Measurements from ENCODE around the gene SLC45A1.

SLC45A1 gene

DNA sequence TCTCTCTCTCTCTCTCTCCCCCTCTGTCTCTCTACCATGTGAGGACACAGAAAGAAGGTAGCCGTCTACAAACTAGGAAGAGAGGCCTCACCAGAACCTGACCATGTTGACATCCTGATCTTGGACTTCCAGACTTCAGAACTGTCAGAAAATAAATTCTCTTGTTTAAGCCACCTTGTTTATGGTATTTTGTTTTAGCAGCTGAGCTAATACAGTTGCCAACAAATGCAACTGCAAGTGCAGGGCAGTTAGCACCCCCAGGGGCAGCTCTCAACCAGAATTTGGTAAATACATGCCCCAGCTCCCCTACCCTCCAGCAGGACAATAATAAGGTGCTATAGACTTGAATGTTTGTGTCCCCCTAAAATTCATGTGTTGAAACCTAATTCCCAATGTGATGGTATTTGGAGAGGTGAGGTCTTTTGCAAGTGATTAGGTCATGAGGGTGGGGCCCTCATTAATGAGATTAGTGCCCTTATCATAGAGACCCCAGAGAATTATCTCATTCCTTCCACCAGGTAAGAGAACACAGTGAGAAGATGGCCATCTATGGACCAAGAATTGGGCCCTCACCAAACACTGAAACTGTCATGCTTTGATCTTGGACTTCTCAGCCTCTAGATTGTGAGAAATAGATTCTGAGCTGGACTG, 6.7 kb upstream of the SLC45A1 start:
- Histone ChIP-seq H4K12ac (ENCODE audit: low read depth, low read length) (no peak overlapping the region), H2AFZ (ENCODE audit: insufficient read depth, low read length, poor library complexity) (no peak overlapping the region), H3K36me3 (ENCODE audit: control insufficient read depth in 1 of 2, insufficient read depth in 2 of 2, low read length in 2 of 2) (no peaks in the 10 kb centered on the region), H3K4me2 (ENCODE audit: low read length) (no peak overlapping the region), H3K9me3 (ENCODE audit: insufficient read depth, low read depth, low read length) (no peaks in the 10 kb centered on the region), H3K4me3 (ENCODE audit: low read depth, low read length) (no peak overlapping the region), H3K4ac (ENCODE audit: low read depth, low read length) (no peak overlapping the region), H3K79me2 (ENCODE audit: control insufficient read depth, insufficient read depth, low read length, poor library complexity) (peaks cover 6% of the 10 kb centered on the region), H2BK120ac (ENCODE audit: insufficient read depth, low read length, poor library complexity) (no peak overlapping the region), H2AK5ac (ENCODE audit: low read length) (no peak overlapping the region), H4K91ac (ENCODE audit: low read depth, low read length) (no peak overlapping the region), H2BK5ac (ENCODE audit: low read depth, low read length, poor library complexity) (no peak overlapping the region), H3K18ac (ENCODE audit: low read length) (no peak overlapping the region), H4K8ac (ENCODE audit: low read depth, low read length) (no peak overlapping the region), H3K27ac (ENCODE audit: low read depth, low read length) (no peak overlapping the region), H2BK12ac (ENCODE audit: low read length) (no peak overlapping the region), H3K27me3 (ENCODE audit: insufficient read depth, low read length) (no peaks in the 10 kb centered on the region), H3K14ac (ENCODE audit: low read length) (no peak overlapping the region), H3K79me1 (ENCODE audit: low read length) (peaks cover 23% of the 10 kb centered on the region), H3K4me1 (ENCODE audit: control insufficient read depth in 1 of 2, insufficient read depth in 2 of 2, low read length in 2 of 2) (peaks cover 15 to 16% of the 10 kb centered on the region in 2 experiments), H3K9ac (ENCODE audit: low read length) (no peak overlapping the region), H3K23ac (ENCODE audit: low read length) (no peak overlapping the region)
- no CpG with 5 or more reads among the region's 1 CpG for WGBS (ENCODE audit: extremely low coverage, insufficient coverage, insufficient read length)
- DNase-seq: no peak

DNA sequence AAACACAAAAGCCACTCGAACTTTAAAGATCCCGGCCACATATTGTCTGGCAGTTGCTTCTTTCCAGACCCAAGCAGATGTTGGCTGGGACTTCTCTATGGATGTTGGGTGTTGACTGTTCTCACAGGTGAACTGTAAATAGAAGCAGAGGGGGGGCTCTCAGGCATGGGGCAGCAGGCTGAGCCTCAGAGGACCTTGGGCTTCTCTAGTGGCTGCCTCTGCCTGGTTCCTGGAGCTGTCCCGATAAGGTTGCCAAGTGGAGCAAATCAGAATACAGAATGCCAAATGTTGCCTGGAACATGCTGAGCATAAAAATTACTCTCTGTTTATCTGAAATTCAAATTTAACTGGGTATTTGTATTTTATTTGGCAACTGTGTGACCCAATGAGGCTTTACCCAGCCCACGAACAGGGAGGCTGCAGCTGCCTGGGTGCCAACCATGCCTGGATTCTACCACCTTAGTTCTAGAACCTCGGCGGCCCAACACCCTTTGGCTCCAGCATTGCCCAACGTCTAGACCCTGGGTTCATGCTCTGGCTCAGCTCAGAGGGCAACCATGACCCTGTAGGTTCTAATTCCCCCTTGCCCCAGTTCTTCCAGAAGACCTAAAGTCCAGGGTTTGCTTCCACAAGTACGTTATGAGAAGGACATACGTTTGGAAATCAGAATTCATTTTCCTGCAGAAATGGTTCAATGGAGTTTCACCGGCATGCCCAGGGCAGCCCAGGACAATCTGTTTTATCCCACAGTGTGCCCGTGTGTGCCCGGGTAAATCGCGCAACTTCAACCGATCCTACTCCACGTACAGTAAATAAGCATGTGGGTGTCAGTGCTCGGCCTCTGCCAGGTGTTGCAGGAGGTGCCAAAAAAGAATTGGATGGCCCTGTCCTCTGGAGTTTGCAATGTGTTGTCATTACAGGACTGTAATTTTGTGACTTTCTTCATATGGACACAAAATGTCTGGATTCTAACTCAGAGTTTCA, 5.4 kb upstream of the SLC45A1 start:
- Histone ChIP-seq H3K79me2 (ENCODE audit: control insufficient read depth, insufficient read depth, low read length, poor library complexity) (peaks cover 6% of the 10 kb centered on the region), H3K4me1 (ENCODE audit: control insufficient read depth in 1 of 2, insufficient read depth in 2 of 2, low read length in 2 of 2) (peaks cover 15 to 16% of the 10 kb centered on the region in 2 experiments), H2BK120ac (ENCODE audit: insufficient read depth, low read length, poor library complexity) (peak overlapping the region; percentile 78), H2BK5ac (ENCODE audit: low read depth, low read length, poor library complexity) (no peak overlapping the region), H3K18ac (ENCODE audit: low read length) (no peak overlapping the region), H3K4ac (ENCODE audit: low read depth, low read length) (no peak overlapping the region), H4K8ac (ENCODE audit: low read depth, low read length) (no peak overlapping the region), H2BK12ac (ENCODE audit: low read length) (peak overlapping the region; percentile 90), H2AK5ac (ENCODE audit: low read length) (peak overlapping the region; percentile 84), H4K91ac (ENCODE audit: low read depth, low read length) (peak overlapping the region; percentile 68), H4K12ac (ENCODE audit: low read depth, low read length) (no peak overlapping the region), H3K27ac (ENCODE audit: low read depth, low read length) (no peak overlapping the region), H3K4me2 (ENCODE audit: low read length) (no peak overlapping the region), H3K9me3 (ENCODE audit: insufficient read depth, low read depth, low read length) (no peaks in the 10 kb centered on the region), H3K14ac (ENCODE audit: low read length) (peak overlapping the region; percentile 65), H3K36me3 (ENCODE audit: control insufficient read depth in 1 of 2, insufficient read depth in 2 of 2, low read length in 2 of 2) (no peaks in the 10 kb centered on the region), H3K79me1 (ENCODE audit: low read length) (peaks cover 25% of the 10 kb centered on the region), H2AFZ (ENCODE audit: insufficient read depth, low read length, poor library complexity) (peak overlapping the region; percentile 35), H3K9ac (ENCODE audit: low read length) (no peak overlapping the region), H3K27me3 (ENCODE audit: insufficient read depth, low read length) (no peaks in the 10 kb centered on the region), H3K23ac (ENCODE audit: low read length) (no peak overlapping the region), H3K4me3 (ENCODE audit: low read depth, low read length) (no peak overlapping the region)
- DNase-seq: no peak
- no CpG with 5 or more reads among the region's 17 CpGs for WGBS (ENCODE audit: extremely low coverage, insufficient coverage, insufficient read length)

DNA sequence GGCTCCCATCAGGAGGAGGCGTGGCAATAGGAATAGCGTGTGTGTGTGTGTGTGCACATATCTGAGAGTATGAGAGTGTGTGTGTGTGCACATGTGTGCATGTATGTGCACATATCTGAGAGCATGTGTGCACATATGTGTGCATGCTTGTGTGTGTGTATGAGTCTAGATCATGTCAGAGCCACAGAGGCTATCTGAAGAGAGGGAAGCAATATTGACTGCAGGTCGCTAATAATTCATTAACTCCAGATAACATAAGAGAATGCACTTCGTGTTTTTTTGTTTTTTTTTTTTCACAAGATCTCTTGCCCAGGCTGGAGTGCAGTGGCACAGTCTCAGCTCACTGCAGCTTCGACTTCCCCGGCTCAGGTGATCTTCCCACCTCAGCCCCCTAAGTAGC, 4.7 kb upstream of the SLC45A1 start:
- Histone ChIP-seq H3K23ac (ENCODE audit: low read length) (no peak overlapping the region), H3K4me3 (ENCODE audit: low read depth, low read length) (no peak overlapping the region), H3K4me1 (ENCODE audit: control insufficient read depth in 1 of 2, insufficient read depth in 2 of 2, low read length in 2 of 2) (peaks cover 19 to 22% of the 10 kb centered on the region in 2 experiments), H3K27ac (ENCODE audit: low read depth, low read length) (no peak overlapping the region), H3K79me1 (ENCODE audit: low read length) (peaks cover 28% of the 10 kb centered on the region), H3K36me3 (ENCODE audit: control insufficient read depth in 1 of 2, insufficient read depth in 2 of 2, low read length in 2 of 2) (no peaks in the 10 kb centered on the region), H3K4me2 (ENCODE audit: low read length) (no peak overlapping the region), H2BK120ac (ENCODE audit: insufficient read depth, low read length, poor library complexity) (no peak overlapping the region), H3K79me2 (ENCODE audit: control insufficient read depth, insufficient read depth, low read length, poor library complexity) (peaks cover 6% of the 10 kb centered on the region), H3K27me3 (ENCODE audit: insufficient read depth, low read length) (no peaks in the 10 kb centered on the region), H3K18ac (ENCODE audit: low read length) (no peak overlapping the region), H2AK5ac (ENCODE audit: low read length) (no peak overlapping the region), H4K91ac (ENCODE audit: low read depth, low read length) (peak overlapping the region; percentile 74), H3K9me3 (ENCODE audit: insufficient read depth, low read depth, low read length) (no peaks in the 10 kb centered on the region), H2BK5ac (ENCODE audit: low read depth, low read length, poor library complexity) (no peak overlapping the region), H3K4ac (ENCODE audit: low read depth, low read length) (no peak overlapping the region), H3K9ac (ENCODE audit: low read length) (no peak overlapping the region), H4K8ac (ENCODE audit: low read depth, low read length) (no peak overlapping the region), H2BK12ac (ENCODE audit: low read length) (peak overlapping the region; percentile 89), H2AFZ (ENCODE audit: insufficient read depth, low read length, poor library complexity) (no peak overlapping the region), H3K14ac (ENCODE audit: low read length) (no peak overlapping the region), H4K12ac (ENCODE audit: low read depth, low read length) (no peak overlapping the region)
- WGBS (ENCODE audit: extremely low coverage, insufficient coverage, insufficient read length): no CpG with 5 or more reads among the region's 6 CpGs
- no peak for DNase-seq

DNA sequence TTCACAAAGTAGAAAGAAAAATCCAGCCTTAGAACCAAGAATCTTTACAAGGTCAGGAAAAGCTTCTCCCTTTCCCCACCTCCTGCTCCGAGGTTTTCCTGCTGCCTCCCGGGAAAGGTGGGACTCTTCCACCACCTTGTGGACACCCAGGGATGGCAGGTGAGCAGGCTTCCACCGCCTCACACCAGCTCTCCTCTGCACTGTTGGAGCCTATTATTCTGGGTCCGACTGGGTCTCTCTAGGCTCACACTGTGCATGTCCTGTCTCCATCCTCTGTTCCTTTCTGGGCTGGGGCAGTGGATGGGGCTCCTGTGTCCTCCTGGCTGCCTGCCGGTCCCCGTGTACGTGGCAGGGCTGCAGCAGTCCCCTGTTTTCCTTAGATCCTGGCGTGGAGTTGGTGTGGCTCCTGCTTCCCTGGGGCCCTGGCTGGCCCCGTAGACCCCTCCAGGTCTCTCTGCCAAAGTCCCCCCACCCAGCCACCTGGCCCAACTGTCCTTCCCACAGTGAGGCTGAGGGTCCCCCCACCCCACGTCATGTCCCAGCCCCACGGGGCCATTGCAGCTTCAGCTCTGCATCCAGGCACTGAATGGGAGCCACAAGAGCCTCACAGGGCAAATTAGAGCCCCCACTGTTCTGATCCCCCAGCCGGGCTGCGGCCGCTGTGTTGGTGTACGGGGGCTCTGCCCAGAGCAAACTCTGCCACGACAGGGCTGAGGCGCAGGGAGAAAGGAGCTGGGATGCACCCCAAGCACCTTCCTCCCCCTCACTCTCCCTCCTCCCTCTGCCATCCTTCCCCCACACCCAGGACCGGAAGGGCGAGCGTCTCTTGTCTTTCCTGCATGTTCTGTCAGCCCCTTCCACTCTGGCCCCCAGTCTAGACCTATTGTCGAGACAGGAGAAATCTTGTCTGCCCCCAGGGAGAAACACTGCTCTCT, 3.3 kb upstream of the SLC45A1 start:
- no CpG with 5 or more reads among the region's 21 CpGs for WGBS (ENCODE audit: extremely low coverage, insufficient coverage, insufficient read length)
- H3K27ac ChIP-seq (ENCODE audit: low read depth, low read length): peak overlapping the region; percentile 93
- H4K12ac ChIP-seq (ENCODE audit: low read depth, low read length): peak overlapping the region; percentile 40
- peak; percentile 60 to 85 for DNase-seq
- no peak overlapping the region for H3K23ac ChIP-seq (ENCODE audit: low read length)
- H3K4me2 ChIP-seq (ENCODE audit: low read length): peak overlapping the region; percentile 4
- H2BK120ac ChIP-seq (ENCODE audit: insufficient read depth, low read length, poor library complexity): peak overlapping the region; percentile 98
- peak overlapping the region; percentile 23 for H2AFZ ChIP-seq (ENCODE audit: insufficient read depth, low read length, poor library complexity)
- H3K4me1 ChIP-seq (ENCODE audit: control insufficient read depth in 1 of 2, insufficient read depth in 2 of 2, low read length in 2 of 2): peaks cover 19 to 26% of the 10 kb centered on the region in 2 experiments
- H2AK5ac ChIP-seq (ENCODE audit: low read length): peak overlapping the region; percentile 89
- H3K27me3 ChIP-seq (ENCODE audit: insufficient read depth, low read length): peaks cover 2% of the 10 kb centered on the region
- H3K9me3 ChIP-seq (ENCODE audit: insufficient read depth, low read depth, low read length): no peaks in the 10 kb centered on the region
- H3K18ac ChIP-seq (ENCODE audit: low read length): peak overlapping the region; percentile 94
- no peaks in the 10 kb centered on the region for H3K36me3 ChIP-seq (ENCODE audit: control insufficient read depth in 1 of 2, insufficient read depth in 2 of 2, low read length in 2 of 2)
- peak overlapping the region; percentile 86 for H4K8ac ChIP-seq (ENCODE audit: low read depth, low read length)
- peak overlapping the region; percentile 99 for H4K91ac ChIP-seq (ENCODE audit: low read depth, low read length)
- H3K79me2 ChIP-seq (ENCODE audit: control insufficient read depth, insufficient read depth, low read length, poor library complexity): peaks cover 6% of the 10 kb centered on the region
- H3K4me3 ChIP-seq (ENCODE audit: low read depth, low read length): no peak overlapping the region
- H2BK5ac ChIP-seq (ENCODE audit: low read depth, low read length, poor library complexity): peak overlapping the region; percentile 96
- H3K9ac ChIP-seq (ENCODE audit: low read length): peak overlapping the region; percentile 33
- H3K14ac ChIP-seq (ENCODE audit: low read length): peak overlapping the region; percentile 65
- peaks cover 31% of the 10 kb centered on the region for H3K79me1 ChIP-seq (ENCODE audit: low read length)
- peak overlapping the region; percentile 80 for H3K4ac ChIP-seq (ENCODE audit: low read depth, low read length)
- H2BK12ac ChIP-seq (ENCODE audit: low read length): peak overlapping the region; percentile 93

Data from trophoblast cell (in vitro differentiated cells and primary cell).